GM12878 (cell line): ENCODE data around the gene KLHL25. TPM values are rescaled to one million over a fixed set of nuclear protein-coding genes. Genes with fewer than 3 reads are reported as not detected.

Experiments
- ATAC-seq: fragments of 200-7000 bp; cut with Tn5 transposase; 3 replicates; pipeline ENCODE4 v1.9.1; 2020; ENCODE audit warnings: mild to moderate bottlenecking, moderate library complexity
- BruUV-seq: library from RNA; stranded (reverse); fragments of 400-500 nt; replicated peaks from 2 replicates; lab custom pipeline; 2021; lab: Mats Ljungman, UMichigan
- CTCF ChIA-PET: fragments of 300-600 bp; sonication (Branson Sonifier 250); formaldehyde crosslinking; extraction: SDS; loops from one replicate; lab custom pipeline; 2021; ENCODE audit warnings: inconsistent platforms; lab: Yijun Ruan, JAX
- POLR2A ChIA-PET: fragments of 350-600 bp; formaldehyde crosslinking; extraction: SDS; loops from one replicate; lab custom pipeline; 2021; ENCODE audit warnings: inconsistent platforms; lab: Charles Lee
- RAD21 ChIA-PET: fragments of 300-600 bp; sonication (Branson Sonifier 250); formaldehyde crosslinking; loops from one replicate; lab custom pipeline; 2023; ENCODE audit warnings: antibody characterized with exemption; ENCODE audit not compliant: unreplicated experiment; lab: Charles Lee
- SMC1A ChIA-PET: fragments of 300-600 bp; sonication (Branson Sonifier 250); formaldehyde crosslinking; loops from one replicate; lab custom pipeline; 2023; ENCODE audit not compliant: unreplicated experiment, uncharacterized antibody; lab: Charles Lee
- DNase-seq: peaks from one replicate; pipeline ENCODE4 v3.0.0-alpha.2; 2011; ENCODE audit warnings: low read depth, low spot score
- FAIRE-seq: peaks from 3 replicates; lab custom pipeline; 2011; peaks lifted over from hg19 to GRCh38; lab: Jason Lieb, UNC
- H2AFZ ChIP-seq: 2 replicates; pipeline ENCODE4 v1.6.0; 2011; ENCODE audit warnings: low read depth, low read length, control low read depth; ENCODE audit not compliant: control insufficient read depth
- H3K27ac ChIP-seq: 2 replicates; pipeline ENCODE4 v1.5.1; 2011; ENCODE audit warnings: control low read depth; ENCODE audit not compliant: control insufficient read depth, insufficient read depth
- H3K27me3 ChIP-seq, 2 experiments: replicated peaks in 1 of 2; 2 replicates each; pipeline versions ENCODE4 v1.6.0 to v1.6.1; 2011; ENCODE audit warnings: low read length in 1 of 2; ENCODE audit not compliant: control insufficient read depth in 2 of 2, insufficient read depth in 2 of 2
- H3K36me3 ChIP-seq, 2 experiments: 2 replicates each; pipeline ENCODE4 v1.5.1; 2011; ENCODE audit warnings: low read length in 1 of 2; ENCODE audit not compliant: control insufficient read depth in 2 of 2, insufficient read depth in 2 of 2
- H3K4me1 ChIP-seq: 2 replicates; pipeline ENCODE4 v1.6.1; 2011; ENCODE audit warnings: mild to moderate bottlenecking, low read length, moderate library complexity, mixed read lengths; ENCODE audit not compliant: control insufficient read depth, insufficient read depth
- H3K4me2 ChIP-seq: 2 replicates; pipeline ENCODE4 v1.6.0; 2011; ENCODE audit warnings: control low read depth; ENCODE audit not compliant: control insufficient read depth, insufficient read depth
- H3K4me3 ChIP-seq: fragments of 200-600 bp; sonication (generic); 2 replicates; pipeline ENCODE4 v1.5.1; 2016
- H3K79me2 ChIP-seq: 2 replicates; pipeline ENCODE4 v1.6.0; 2011; ENCODE audit warnings: low read length; ENCODE audit not compliant: control insufficient read depth, insufficient read depth
- H3K9ac ChIP-seq: 2 replicates; pipeline ENCODE4 v1.8.0; 2011; ENCODE audit warnings: low read length, control low read depth, mixed read lengths; ENCODE audit not compliant: control insufficient read depth, insufficient read depth
- H3K9me3 ChIP-seq: replicated peaks from 3 replicates; pipeline ENCODE4 v1.5.1; 2011; ENCODE audit warnings: mild to moderate bottlenecking, low read length; ENCODE audit not compliant: control insufficient read depth, insufficient read depth
- H4K20me1 ChIP-seq: 2 replicates; pipeline ENCODE4 v1.6.0; 2011; ENCODE audit not compliant: control insufficient read depth, insufficient read depth
- ATF7 ChIP-seq: fragments of 450-650 bp; IDR thresholded peaks from 2 replicates; pipeline ENCODE4 v1.6.1; 2016; ENCODE audit warnings: low read depth, mild to moderate bottlenecking
- BACH1 ChIP-seq: fragments of 450-650 bp; IDR thresholded peaks from 2 replicates; pipeline ENCODE4 v1.6.1; 2017; ENCODE audit warnings: mild to moderate bottlenecking, borderline replicate concordance
- HDAC6 ChIP-seq: fragments of 200-600 bp; sonication (generic); IDR thresholded peaks from one replicate; pipeline ENCODE4 v1.8.0; 2017; ENCODE audit warnings: antibody characterized with exemption; ENCODE audit not compliant: unreplicated experiment
- IKZF2 ChIP-seq, 2 experiments: fragments of 450-650 bp; IDR thresholded peaks; 2 replicates each; pipeline ENCODE4 v1.6.1; 2017; ENCODE audit warnings: mild to moderate bottlenecking in 2 of 2, moderate library complexity in 2 of 2
- KAT2A ChIP-seq: conservative IDR thresholded peaks from 2 replicates; pipeline ENCODE4 v1.6.1; 2011; ENCODE audit warnings: low read depth, low read length; ENCODE audit not compliant: control insufficient read depth
- NFYA ChIP-seq: IDR thresholded peaks from 2 replicates; pipeline ENCODE4 v1.6.1; 2011; ENCODE audit warnings: low read depth, mild to moderate bottlenecking, low read length, improper control_type of control experiment, borderline replicate concordance
- ZBTB11 ChIP-seq: fragments of 450-650 bp; formaldehyde crosslinking; IDR thresholded peaks from 2 replicates; pipeline ENCODE4 v1.5.0; 2022; ENCODE audit warnings: mild to moderate bottlenecking, missing genetic modification characterization
- WGBS: methylation state at CpG from one replicate; pipeline ENCODE4 v1.1.6; 2016; ENCODE audit warnings: low lambda C conversion rate; ENCODE audit not compliant: insufficient replicate concordance, insufficient coverage; ENCODE audit errors: missing lambda C conversion rate; 5-methylcytosine and 5-hydroxymethylcytosine counted together
- in situ Hi-C: fragments of 300-500 bp; cut with MboI; formaldehyde crosslinking; loops from 9 replicates; pipeline ENCODE4 v1.14.3; 2018; ENCODE audit warnings: mixed read lengths
- intact Hi-C: fragments of 100-400 bp; cut with micrococcal nuclease; formaldehyde crosslinking; loops from one replicate; pipeline ENCODE4 v1.14.2; 2022; ENCODE audit not compliant: unreplicated experiment
- polyA plus RNA-seq, 11 experiments: library from polyadenylated mRNA; depleted of rRNA in 4 of 11; unstranded in 6 of 11; stranded (reverse) in 5 of 11; fragments of >200 nt; fragmentation: Nextera tagmentation in 4 of 11; fragmentation: Illumina TruSeq in 1 of 11; extraction: Ambion mirVana in 4 of 11; extraction: Trizol in 1 of 11; gene quantifications; 1 replicate in 1 of 11; 2 replicates in 10 of 11; pipeline versions ENCODE4 v1.2.1 to v1.2.3, GENCODE V29; 2011 to 2016; ENCODE audit warnings: inconsistent platforms in 2 of 11, missing spikeins in 2 of 11, low read depth in 1 of 11
- total RNA-seq, 4 experiments: library from RNA; depleted of rRNA in 3 of 4; stranded (reverse); fragments of >200 nt in 3 of 4; fragmentation: Illumina TruSeq in 1 of 4; extraction: Trizol in 1 of 4; gene quantifications; 2 replicates each; pipeline versions ENCODE4 v1.2.1 to v1.2.3, GENCODE V29; 2013 to 2021

The KLHL25 gene
- total and polyA plus RNA-seq, 10 of the 15 experiments (the other 5 are each of a cell fraction or from before 2014, with no cell fraction given) = 0.04 to 3.0 (median 2.1) TPM; not detected in 1

DNA sequence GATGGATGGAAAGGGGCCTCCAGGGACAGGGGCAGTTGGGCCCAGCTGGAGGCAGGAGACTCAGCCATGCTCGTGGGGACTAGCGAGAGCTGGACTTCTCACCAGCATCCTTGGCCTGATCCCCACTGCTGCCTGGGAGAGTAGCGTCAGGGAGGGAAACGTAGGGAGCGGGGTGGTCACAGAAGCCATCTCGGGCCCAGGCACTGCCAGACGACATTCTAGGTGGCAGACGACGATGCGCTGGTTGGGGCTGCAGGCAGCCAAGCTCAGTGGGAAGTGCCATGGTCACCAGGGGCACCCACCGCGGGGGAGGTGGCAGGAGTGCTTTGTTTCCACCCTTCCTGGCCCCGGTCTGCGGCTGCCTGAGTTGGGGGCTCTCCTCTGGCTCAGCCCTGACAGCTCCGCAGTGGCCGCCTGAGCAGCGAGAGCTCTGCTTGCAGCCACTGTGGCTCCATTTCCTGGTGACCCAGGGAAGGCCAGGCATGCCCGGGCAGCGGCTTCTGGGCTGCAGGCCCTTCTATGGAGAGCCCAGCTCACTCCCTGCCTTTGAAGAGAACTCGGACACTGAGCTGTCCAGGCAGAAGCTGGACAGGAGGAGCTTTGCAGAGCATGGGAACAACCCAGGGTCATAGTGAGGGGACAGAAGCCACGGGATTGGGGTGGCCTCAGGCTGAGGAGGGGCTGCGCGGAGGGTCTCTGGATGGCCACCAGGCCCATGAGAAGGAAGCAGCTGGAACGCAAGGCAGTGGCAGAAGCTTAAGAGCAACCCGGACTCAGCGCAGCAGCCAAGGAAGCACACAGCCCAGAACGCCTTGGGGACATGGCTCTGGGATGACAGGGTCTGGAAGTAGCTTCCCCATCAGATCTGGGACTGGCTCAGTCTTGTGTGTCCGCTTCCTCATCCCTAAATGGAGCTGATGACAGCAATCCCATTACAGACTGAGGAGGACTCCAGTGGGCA is 30.8 kb downstream of the KLHL25 start:
- H3K79me2 ChIP-seq = no peaks in the 10 kb centered on the region
- FAIRE-seq (no peak), ATAC-seq (no peak), DNase-seq (no peak)
- H3K9me3 ChIP-seq = no peaks in the 10 kb centered on the region; the same call in 2 of the 3 replicates
- CTCF ChIA-PET = interaction anchor here (1.1 to 1.9 kb wide), 2 partner anchors 9 to 33 kb away, joined by 3 to 5 read pairs; no protein-coding TSS in a partner anchor
- WGBS = 89% methylated on average over 25 of the region's 28 CpGs
- POLR2A ChIA-PET = no interaction called here
- SMC1A ChIA-PET = no interaction called here
- H4K20me1 ChIP-seq = no peaks in the 10 kb centered on the region
- H3K36me3 ChIP-seq = no peaks in the 10 kb centered on the region; a peak in 1 of 4 replicates
- BruUV-seq = no TSS peak
- no peak overlapping the region for H3K27ac ChIP-seq
- no peak overlapping the region for H2AFZ ChIP-seq
- H3K4me3 ChIP-seq = no peak overlapping the region
- in situ Hi-C loops = no loop called here
- no peaks in the 10 kb centered on the region for H3K4me1 ChIP-seq
- RAD21 ChIA-PET = no interaction called here
- H3K9ac ChIP-seq = no peak overlapping the region
- no peak overlapping the region for H3K4me2 ChIP-seq
- no peaks in the 10 kb centered on the region for H3K27me3 ChIP-seq
- TF ChIP-seq HDAC6 (no peak), ATF7 (no peak), NFYA (no peak), KAT2A (no peak), BACH1 (no peak), IKZF2 (IDR thresholded peaks at IDR 0.05) (no peak), ZBTB11 (CRISPR knock-in tag) (no peak)
- intact Hi-C loops = no loop called here
